Sigmoid colon (tissue), 7 donors: ENCODE measurements around the gene SIGLEC1. TPM values are rescaled to one million over a fixed set of nuclear protein-coding genes. Genes with fewer than 3 reads are reported as not detected.

Experiments
- DNase-seq: peaks from one replicate; pipeline ENCODE4 v3.0.0-alpha.2; 2019
- H3K27ac ChIP-seq, 4 donors: fragments of 200-600 bp; sonication (generic); one replicate each; pipeline ENCODE4 v1.5.1; 2016 to 2019; ENCODE audit warnings: mild to moderate bottlenecking in 1 of 4
- H3K27me3 ChIP-seq, 3 donors: fragments of 200-600 bp; sonication (generic); one replicate each; pipeline ENCODE4 v1.5.1; 2019; ENCODE audit warnings: mild to moderate bottlenecking in 1 of 3
- H3K36me3 ChIP-seq, 4 donors: fragments of 200-600 bp; sonication (generic); one replicate each; pipeline ENCODE4 v1.5.1; 2016 to 2019
- H3K4me1 ChIP-seq, 4 donors: fragments of 200-600 bp; sonication (generic); one replicate each; pipeline ENCODE4 v1.5.1; 2017 to 2019
- H3K4me3 ChIP-seq, 4 donors: fragments of 200-600 bp; sonication (generic); one replicate each; pipeline ENCODE4 v1.5.1; 2017 to 2019; ENCODE audit warnings: mild to moderate bottlenecking in 2 of 4, moderate library complexity in 1 of 4
- H3K9me3 ChIP-seq, 4 donors: fragments of 200-600 bp in 3 of 4; sonication (generic) in 3 of 4; one replicate each; pipeline versions ENCODE4 v1.5.1 to v1.6.1; 2013 to 2019
- EP300 ChIP-seq, 4 donors: sonication (generic); formaldehyde crosslinking; IDR thresholded peaks; one replicate each; pipeline ENCODE4 v1.6.1; 2017; ENCODE audit warnings: antibody characterized with exemption in 4 of 4
- POLR2A ChIP-seq, 2 donors: fragments of 450-650 bp; IDR thresholded peaks; one replicate each; pipeline ENCODE4 v1.6.1; 2016; ENCODE audit warnings: antibody characterized with exemption in 2 of 2, mild to moderate bottlenecking in 2 of 2, moderate library complexity in 2 of 2
- POLR2AphosphoS5 ChIP-seq, 4 donors: sonication (generic); formaldehyde crosslinking; IDR thresholded peaks; one replicate each; pipeline ENCODE4 v1.6.1; 2017; ENCODE audit warnings: antibody characterized with exemption in 4 of 4
- WGBS, 2 donors: extraction: QIAGEN DNeasy Blood & Tissue Kit; methylation state at CpG; one replicate each; pipeline ENCODE4 v1.1.7; 2013; 5-methylcytosine and 5-hydroxymethylcytosine counted together
- intact Hi-C: fragments of 100-400 bp; cut with DNase I; formaldehyde crosslinking; loops from one replicate; pipeline ENCODE4 v1.15.1; 2023
- polyA plus RNA-seq, 3 donors: library from polyadenylated mRNA; stranded (reverse); fragments of 200-250 nt; gene quantifications; one replicate each; pipeline ENCODE4 v1.2.3, GENCODE V29; 2013
- total RNA-seq, 4 donors: library from RNA; depleted of rRNA; stranded (reverse); fragments of >200 nt; gene quantifications; one replicate each; pipeline ENCODE4 v1.1.0, GENCODE V29; 2016
- TF ChIP-seq, protein P1 (sequence below), 4 experiments: fragments of 450-650 bp in 3 of 4; fragments of 200-600 bp in 1 of 4; IDR thresholded peaks; one replicate each; pipeline ENCODE4 v1.5.1; 2016 to 2019; ENCODE audit warnings: antibody characterized with exemption in 4 of 4, mild to moderate bottlenecking in 3 of 4, moderate library complexity in 2 of 4
- donor health status: healthy with polysubstance abuse.
- donor health status: Bipolar disorder and iron deficiency.
- donor health status: healthy.

SIGLEC1 gene
- total and polyA plus RNA-seq, 7 donors: 2.4 to 17.1 (median 9.9) TPM

DNA sequence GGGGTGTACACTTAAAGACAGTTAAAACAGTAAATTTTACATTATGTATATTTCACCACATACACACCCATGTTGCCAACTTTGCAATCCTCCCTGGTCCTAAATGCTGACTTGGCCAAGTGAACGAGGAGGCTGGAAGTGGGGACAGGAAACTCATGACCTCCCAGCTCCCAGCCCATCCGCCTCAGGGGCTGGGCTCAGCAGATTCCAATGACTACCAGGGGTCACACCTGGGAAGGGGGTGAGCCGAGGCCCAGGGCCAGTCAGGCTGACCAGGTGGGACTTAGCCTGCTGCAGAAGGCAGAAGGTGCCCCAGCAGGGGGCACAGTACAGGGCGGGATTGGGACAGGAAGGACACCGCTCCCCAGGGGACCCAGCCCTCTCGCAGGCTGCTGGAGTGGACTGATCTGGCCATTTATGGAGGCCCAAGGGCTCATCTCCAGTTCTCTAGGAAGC, 2.4 kb downstream of the SIGLEC1 start:
- peaks cover 0 to 12% (median 10%) of the 10 kb centered on the region in 4 donors for H3K4me1 ChIP-seq
- intact Hi-C loops: loop anchor here (10.0 kb wide), 1 partner anchor 145 kb away; no protein-coding TSS in a partner anchor
- H3K9me3 ChIP-seq: no peaks in the 10 kb centered on the region
- no peak for DNase-seq
- H3K4me3 ChIP-seq: peak overlapping the region in 1 of 4 donors; percentile 32
- no peaks in the 10 kb centered on the region for H3K36me3 ChIP-seq
- WGBS, 2 donors: 51 to 61% methylated on average over 6 of the region's 6 CpGs
- H3K27me3 ChIP-seq: no peaks in the 10 kb centered on the region
- H3K27ac ChIP-seq: peak overlapping the region in 3 of 4 donors; percentile 11 to 28 (median 20)
- TF ChIP-seq POLR2A (IDR thresholded peaks at IDR 0.05) (no peak), EP300 (IDR thresholded peaks at IDR 0.05) (no peak), POLR2AphosphoS5 (IDR thresholded peaks at IDR 0.05) (no peak)
- TF ChIP-seq, protein P1, sequence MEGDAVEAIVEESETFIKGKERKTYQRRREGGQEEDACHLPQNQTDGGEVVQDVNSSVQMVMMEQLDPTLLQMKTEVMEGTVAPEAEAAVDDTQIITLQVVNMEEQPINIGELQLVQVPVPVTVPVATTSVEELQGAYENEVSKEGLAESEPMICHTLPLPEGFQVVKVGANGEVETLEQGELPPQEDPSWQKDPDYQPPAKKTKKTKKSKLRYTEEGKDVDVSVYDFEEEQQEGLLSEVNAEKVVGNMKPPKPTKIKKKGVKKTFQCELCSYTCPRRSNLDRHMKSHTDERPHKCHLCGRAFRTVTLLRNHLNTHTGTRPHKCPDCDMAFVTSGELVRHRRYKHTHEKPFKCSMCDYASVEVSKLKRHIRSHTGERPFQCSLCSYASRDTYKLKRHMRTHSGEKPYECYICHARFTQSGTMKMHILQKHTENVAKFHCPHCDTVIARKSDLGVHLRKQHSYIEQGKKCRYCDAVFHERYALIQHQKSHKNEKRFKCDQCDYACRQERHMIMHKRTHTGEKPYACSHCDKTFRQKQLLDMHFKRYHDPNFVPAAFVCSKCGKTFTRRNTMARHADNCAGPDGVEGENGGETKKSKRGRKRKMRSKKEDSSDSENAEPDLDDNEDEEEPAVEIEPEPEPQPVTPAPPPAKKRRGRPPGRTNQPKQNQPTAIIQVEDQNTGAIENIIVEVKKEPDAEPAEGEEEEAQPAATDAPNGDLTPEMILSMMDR (IDR thresholded peaks at IDR 0.05): no peak

DNA sequence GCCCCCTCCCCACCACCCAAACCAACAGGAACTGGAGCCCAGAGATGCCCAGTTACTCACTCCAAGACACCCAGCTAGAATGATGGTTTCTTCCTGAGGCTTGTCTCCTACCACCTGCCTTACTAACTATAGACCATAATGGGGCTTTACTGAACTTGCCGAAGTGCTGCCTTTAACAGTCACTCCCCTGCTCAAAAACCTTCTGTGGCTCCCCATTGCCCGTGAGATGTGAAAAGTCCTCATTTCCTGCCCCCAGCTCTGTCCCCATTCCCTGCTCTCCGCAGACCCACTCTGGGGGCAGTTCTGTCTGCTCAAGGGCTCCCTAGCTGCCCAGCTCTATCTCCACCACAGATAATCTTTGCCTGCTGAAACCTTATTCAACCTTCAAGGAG, 4.9 kb downstream of the SIGLEC1 start:
- intact Hi-C loops: no loop called here
- DNase-seq: no peak
- TF ChIP-seq, protein P1 (IDR thresholded peaks at IDR 0.05): no peak
- no peak for TF ChIP-seq POLR2A (IDR thresholded peaks at IDR 0.05)
- TF ChIP-seq EP300 (IDR thresholded peaks at IDR 0.05): no peak
- TF ChIP-seq POLR2AphosphoS5 (IDR thresholded peaks at IDR 0.05): no peak
- H3K36me3 ChIP-seq: no peaks in the 10 kb centered on the region
- no peak overlapping the region for H3K4me3 ChIP-seq
- peaks cover 0 to 12% (median 10%) of the 10 kb centered on the region in 4 donors for H3K4me1 ChIP-seq
- H3K27ac ChIP-seq: no peak overlapping the region
- WGBS, 2 donors: 91 to 95% methylated on average over 3 of the region's 3 CpGs
- no peaks in the 10 kb centered on the region for H3K27me3 ChIP-seq
- H3K9me3 ChIP-seq: no peaks in the 10 kb centered on the region

DNA sequence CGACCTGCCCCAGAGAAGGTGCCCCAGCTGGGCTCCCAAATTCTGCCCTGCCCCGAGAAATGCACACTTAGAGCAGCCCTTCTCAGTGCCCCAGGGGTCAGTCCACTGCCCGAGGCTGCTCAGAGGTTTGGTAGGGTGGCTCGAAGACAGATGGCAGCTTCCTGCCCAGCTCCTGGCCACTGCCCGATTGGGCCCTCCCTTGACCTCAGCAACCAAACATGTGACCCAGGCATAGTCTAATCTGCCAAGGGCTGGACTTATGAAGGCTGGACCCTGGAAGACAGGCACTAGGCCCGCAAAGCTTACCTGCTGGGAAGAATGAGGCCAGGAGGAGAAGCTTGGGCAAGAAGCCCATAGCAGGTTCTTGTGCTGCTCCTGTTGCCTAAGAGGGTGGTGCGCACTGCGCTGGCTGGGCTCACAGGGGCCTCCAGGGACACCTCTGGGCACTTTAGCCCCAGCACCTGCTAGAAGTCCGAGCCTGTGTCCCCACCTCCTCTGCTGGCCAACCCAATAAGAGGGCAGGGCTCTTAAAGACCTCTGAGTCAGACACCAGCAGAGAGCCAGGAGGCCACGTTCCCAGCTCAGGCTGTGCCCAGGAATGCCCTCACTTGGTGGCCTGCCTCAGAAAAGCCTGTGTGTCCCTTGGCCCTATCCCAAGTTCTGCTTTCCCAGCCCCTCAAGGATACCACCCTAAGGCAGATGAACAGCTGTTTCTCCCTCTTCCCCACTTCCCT, 5.5 kb downstream of the SIGLEC1 start:
- Histone ChIP-seq H3K27me3 (no peaks in the 10 kb centered on the region), H3K4me3 (no peak overlapping the region), H3K27ac (no peak overlapping the region), H3K9me3 (no peaks in the 10 kb centered on the region), H3K4me1 (peaks cover 0 to 12% (median 10%) of the 10 kb centered on the region in 4 donors), H3K36me3 (no peaks in the 10 kb centered on the region)
- no peak for DNase-seq
- WGBS, 2 donors: 77 to 82% methylated on average over 10 of the region's 10 CpGs
- TF ChIP-seq, protein P1 (IDR thresholded peaks at IDR 0.05): no peak
- TF ChIP-seq POLR2A (IDR thresholded peaks at IDR 0.05) (no peak), EP300 (IDR thresholded peaks at IDR 0.05) (no peak), POLR2AphosphoS5 (IDR thresholded peaks at IDR 0.05) (no peak)
- intact Hi-C loops: no loop called here

DNA sequence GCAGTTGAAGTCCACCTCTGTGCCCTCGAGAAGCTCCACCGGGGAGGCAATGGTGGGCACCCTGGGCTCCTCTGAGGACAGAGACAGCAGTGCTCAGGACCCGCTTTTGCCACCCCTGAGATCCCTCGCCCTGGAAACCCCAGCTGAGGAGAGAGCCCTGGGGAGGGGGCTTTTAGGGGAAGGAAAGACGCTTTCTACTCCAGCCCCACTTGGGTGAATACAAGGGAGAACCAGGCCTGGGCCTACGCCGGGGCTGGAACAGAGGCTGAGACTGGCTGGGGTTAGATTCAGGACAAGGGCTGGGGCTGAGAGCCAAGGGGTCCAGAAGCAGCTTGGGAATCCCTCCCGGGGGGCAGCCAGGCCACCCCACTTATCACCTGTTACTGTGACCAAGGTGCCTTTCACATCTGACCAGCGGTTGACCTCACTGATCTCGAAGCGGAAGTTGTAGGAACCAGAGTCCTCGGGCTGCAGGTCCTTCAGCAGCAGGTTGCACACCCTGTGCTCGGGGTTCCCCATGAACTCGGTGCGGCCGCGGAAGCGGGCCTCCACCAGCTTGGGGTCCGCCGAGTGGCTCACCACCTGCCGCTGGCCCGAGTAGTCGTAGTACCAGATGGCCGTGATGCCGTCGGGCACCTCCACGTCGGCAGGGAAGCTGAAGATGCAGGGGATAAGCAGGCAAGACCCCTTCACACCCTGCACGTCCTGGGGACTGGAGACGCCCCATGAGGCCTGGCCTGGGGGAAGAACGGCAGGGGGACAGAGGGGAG, 6.2 kb downstream of the SIGLEC1 start:
- H3K27me3 ChIP-seq: no peaks in the 10 kb centered on the region
- peaks cover 0 to 12% (median 9%) of the 10 kb centered on the region in 4 donors for H3K4me1 ChIP-seq
- no peak overlapping the region for H3K4me3 ChIP-seq
- no peaks in the 10 kb centered on the region for H3K36me3 ChIP-seq
- TF ChIP-seq POLR2A (IDR thresholded peaks at IDR 0.05) (no peak), POLR2AphosphoS5 (IDR thresholded peaks at IDR 0.05) (no peak), EP300 (IDR thresholded peaks at IDR 0.05) (no peak)
- TF ChIP-seq, protein P1 (IDR thresholded peaks at IDR 0.05): no peak
- intact Hi-C loops: no loop called here
- DNase-seq: no peak
- H3K27ac ChIP-seq: no peak overlapping the region
- no peaks in the 10 kb centered on the region for H3K9me3 ChIP-seq
- WGBS, 2 donors: 93% methylated on average over 31 of the region's 31 CpGs
